Ovary (tissue), 3 donors: Measurements from ENCODE around the gene SNX7.

ENCODE experiments used
- CTCF ChIP-seq, 3 donors: fragments of 450-650 bp in 2 of 3; fragments of 200-600 bp in 1 of 3; IDR thresholded peaks; one replicate each; pipeline versions ENCODE4 v1.5.1 to v1.8.0; 2016 to 2022; ENCODE audit warnings: antibody characterized with exemption in 3 of 3, mild to moderate bottlenecking in 1 of 3
- EP300 ChIP-seq: sonication (generic); formaldehyde crosslinking; IDR thresholded peaks from one replicate; pipeline ENCODE4 v1.6.1; 2017; ENCODE audit warnings: antibody characterized with exemption
- POLR2A ChIP-seq: fragments of 450-650 bp; IDR thresholded peaks from one replicate; pipeline ENCODE4 v1.6.1; 2017; ENCODE audit warnings: antibody characterized with exemption, mild to moderate bottlenecking, moderate library complexity
- donor health status: DM: no; HTN: no; CAD: no.

- no peak for TF ChIP-seq CTCF (IDR thresholded peaks at IDR 0.05)
- TF ChIP-seq POLR2A: no peak
- TF ChIP-seq EP300: no peak
Observed at GRCh38 chr1:98637316-98637715, 24.2 kb upstream of the SNX7 start.
